Fibroblast of skin of right quadriceps (primary cell): ENCODE results near the gene KLC4.
"Not testable (repeated sequence)": the region's sequence is repeated elsewhere in the genome, so short reads cannot be mapped to it uniquely, and the experiment has no call there.

Experiments
- DNase-seq: peaks from one replicate; pipeline ENCODE4 v3.0.0-alpha.2; 2013

The KLC4 gene

GRCh38 chr6:43096451-43097097 is 37.1 kb downstream of the KLC4 start:
- peak; percentile 76 for DNase-seq

- DNase-seq = no peak
These were observed 37.7 kb downstream of the KLC4 start for GRCh38 chr6:43097098-43097489.

- DNase-seq = no peak
These were observed 38.1 kb downstream of the KLC4 start for GRCh38 chr6:43097502-43097901.

- no peak for DNase-seq
These were observed 42.1 kb downstream of the KLC4 start for GRCh38 chr6:43101497-43101896.

GRCh38 chr6:43103253-43103876 is 43.9 kb downstream of the KLC4 start:
- no peak for DNase-seq

- no peak for DNase-seq
These were observed 46.2 kb downstream of the KLC4 start for GRCh38 chr6:43105538-43106222.

- no peak for DNase-seq
These were observed 48.1 kb downstream of the KLC4 start for GRCh38 chr6:43107344-43108062.

- peak; percentile 46 for DNase-seq
These were observed 54.2 kb downstream of the KLC4 start for GRCh38 chr6:43113431-43114260.

GRCh38 chr6:43115365-43115764 is 55.9 kb downstream of the KLC4 start:
- peak; percentile 46 for DNase-seq

- DNase-seq = not testable (repeated sequence)
These were observed 58.0 kb downstream of the KLC4 start for GRCh38 chr6:43117466-43117865.

GRCh38 chr6:43119482-43119881 is 60.1 kb downstream of the KLC4 start:
- DNase-seq = no peak

GRCh38 chr6:43120101-43120763 is 60.8 kb downstream of the KLC4 start:
- DNase-seq = no peak

GRCh38 chr6:43120944-43121913 is 61.8 kb downstream of the KLC4 start:
- peak; percentile 98 for DNase-seq

GRCh38 chr6:43122146-43122545 is 62.7 kb downstream of the KLC4 start:
- no peak for DNase-seq

GRCh38 chr6:43123461-43124314 is 64.3 kb downstream of the KLC4 start:
- peak; percentile 37 for DNase-seq

GRCh38 chr6:43124481-43124880 is 65.0 kb downstream of the KLC4 start:
- no peak for DNase-seq
